Osteoblast (primary cell): ENCODE data around the gene THG1L. TPM values are rescaled to one million over a fixed set of nuclear protein-coding genes. Genes with fewer than 3 reads are reported as not detected.

Experiments used
- DNase-seq: peaks from one replicate; pipeline ENCODE4 v3.0.0; 2011; ENCODE audit warnings: low spot score, mixed read lengths; ENCODE audit not compliant: insufficient read length; ENCODE audit errors: missing footprints
- H2AFZ ChIP-seq: 2 replicates; pipeline ENCODE4 v1.6.0; 2011; ENCODE audit warnings: mild to moderate bottlenecking, low read length
- H3K27ac ChIP-seq: 2 replicates; pipeline ENCODE4 v1.5.1; 2011; ENCODE audit warnings: mild to moderate bottlenecking, low read depth, low read length, moderate library complexity
- H3K27me3 ChIP-seq: 2 replicates; pipeline ENCODE4 v1.6.0; 2012; ENCODE audit warnings: mild to moderate bottlenecking, control low read depth, inconsistent platforms, low read length, moderate library complexity; ENCODE audit not compliant: insufficient read depth
- H3K36me3 ChIP-seq: 2 replicates; pipeline ENCODE4 v1.5.1; 2011; ENCODE audit warnings: mild to moderate bottlenecking, low read length, control low read depth, moderate library complexity; ENCODE audit not compliant: insufficient read depth
- H3K4me1 ChIP-seq: 2 replicates; pipeline ENCODE4 v1.5.1; 2011; ENCODE audit warnings: mild to moderate bottlenecking, low read length, control low read depth, moderate library complexity; ENCODE audit not compliant: insufficient read depth
- H3K4me2 ChIP-seq: 2 replicates; pipeline ENCODE4 v1.6.0; 2011; ENCODE audit warnings: mild to moderate bottlenecking, low read length; ENCODE audit not compliant: insufficient read depth
- H3K4me3 ChIP-seq: fragments of 200-600 bp; sonication (generic); 3 replicates; pipeline ENCODE4 v1.5.1; 2012; ENCODE audit warnings: mild to moderate bottlenecking, low read length, inconsistent platforms; ENCODE audit not compliant: insufficient read depth
- H3K79me2 ChIP-seq: 2 replicates; pipeline ENCODE4 v1.6.0; 2012; ENCODE audit warnings: mild to moderate bottlenecking, low read length, control low read depth, inconsistent platforms; ENCODE audit not compliant: insufficient read depth
- H3K9me3 ChIP-seq: 2 replicates; pipeline ENCODE4 v1.5.1; 2011; ENCODE audit warnings: low read depth, low read length, control low read depth
- H4K20me1 ChIP-seq: 2 replicates; pipeline ENCODE4 v1.6.0; 2012; ENCODE audit warnings: mild to moderate bottlenecking, low read length, control low read depth; ENCODE audit not compliant: insufficient read depth
- small RNA-seq: library from RNA; depleted of rRNA; stranded (forward); fragments of <200 nt; gene quantifications from one replicate; pipeline ENCODE3, GENCODE V24; 2012
- total RNA-seq: library from RNA; depleted of rRNA; stranded (reverse); fragments of >200 nt; gene quantifications from 2 replicates; pipeline ENCODE4 v1.2.3, GENCODE V29; 2012
- TF ChIP-seq, protein P1 (sequence below): IDR thresholded peaks from 2 replicates; pipeline ENCODE4 v1.5.1; 2011; ENCODE audit warnings: mild to moderate bottlenecking, low read depth, low read length, moderate library complexity; ENCODE audit errors: extremely low read depth

The THG1L gene
- total RNA-seq, 1 donor: 27.9 TPM

GRCh38 chr5:157778121-157778805, 47.0 kb downstream of the THG1L start:
- Histone ChIP-seq H3K27me3 (no peaks in the 10 kb centered on the region), H3K9me3 (no peaks in the 10 kb centered on the region), H3K4me1 (no peaks in the 10 kb centered on the region), H3K27ac (no peak overlapping the region), H2AFZ (no peak overlapping the region), H3K4me3 (no peak overlapping the region), H4K20me1 (no peaks in the 10 kb centered on the region), H3K36me3 (no peaks in the 10 kb centered on the region), H3K79me2 (no peaks in the 10 kb centered on the region), H3K4me2 (no peak overlapping the region)
- peak; percentile 35 for DNase-seq
- TF ChIP-seq, protein P1, sequence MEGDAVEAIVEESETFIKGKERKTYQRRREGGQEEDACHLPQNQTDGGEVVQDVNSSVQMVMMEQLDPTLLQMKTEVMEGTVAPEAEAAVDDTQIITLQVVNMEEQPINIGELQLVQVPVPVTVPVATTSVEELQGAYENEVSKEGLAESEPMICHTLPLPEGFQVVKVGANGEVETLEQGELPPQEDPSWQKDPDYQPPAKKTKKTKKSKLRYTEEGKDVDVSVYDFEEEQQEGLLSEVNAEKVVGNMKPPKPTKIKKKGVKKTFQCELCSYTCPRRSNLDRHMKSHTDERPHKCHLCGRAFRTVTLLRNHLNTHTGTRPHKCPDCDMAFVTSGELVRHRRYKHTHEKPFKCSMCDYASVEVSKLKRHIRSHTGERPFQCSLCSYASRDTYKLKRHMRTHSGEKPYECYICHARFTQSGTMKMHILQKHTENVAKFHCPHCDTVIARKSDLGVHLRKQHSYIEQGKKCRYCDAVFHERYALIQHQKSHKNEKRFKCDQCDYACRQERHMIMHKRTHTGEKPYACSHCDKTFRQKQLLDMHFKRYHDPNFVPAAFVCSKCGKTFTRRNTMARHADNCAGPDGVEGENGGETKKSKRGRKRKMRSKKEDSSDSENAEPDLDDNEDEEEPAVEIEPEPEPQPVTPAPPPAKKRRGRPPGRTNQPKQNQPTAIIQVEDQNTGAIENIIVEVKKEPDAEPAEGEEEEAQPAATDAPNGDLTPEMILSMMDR: no peak

DNA sequence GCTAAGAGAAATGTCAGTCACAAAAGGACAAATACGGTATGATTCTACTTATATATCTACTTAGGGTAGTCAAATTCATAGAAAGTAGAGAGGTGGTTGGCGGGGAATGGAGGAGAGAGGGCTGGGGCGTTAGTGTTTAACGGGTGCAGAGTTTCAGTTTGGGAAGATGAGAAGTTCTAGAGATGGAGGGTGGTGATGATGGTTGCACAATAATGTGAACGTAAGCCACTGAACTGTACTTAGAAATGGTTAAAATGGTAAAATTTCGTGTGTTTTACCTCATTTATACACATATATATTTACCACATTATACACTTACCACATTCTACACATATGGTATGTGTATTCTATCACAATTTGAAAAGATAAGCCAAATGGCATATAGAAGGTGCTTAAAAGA, 48.0 kb downstream of the THG1L start:
- H3K9me3 ChIP-seq: no peaks in the 10 kb centered on the region
- H3K79me2 ChIP-seq: no peaks in the 10 kb centered on the region
- TF ChIP-seq, protein P1: no peak
- DNase-seq: no peak
- no peaks in the 10 kb centered on the region for H3K4me1 ChIP-seq
- no peak overlapping the region for H3K4me3 ChIP-seq
- H3K36me3 ChIP-seq: peaks cover 4% of the 10 kb centered on the region
- H2AFZ ChIP-seq: no peak overlapping the region
- H3K4me2 ChIP-seq: no peak overlapping the region
- no peaks in the 10 kb centered on the region for H3K27me3 ChIP-seq
- no peaks in the 10 kb centered on the region for H4K20me1 ChIP-seq
- H3K27ac ChIP-seq: no peak overlapping the region

- H3K4me3 ChIP-seq: no peak overlapping the region
- H3K79me2 ChIP-seq: no peaks in the 10 kb centered on the region
- peaks cover 38% of the 10 kb centered on the region for H3K36me3 ChIP-seq
- no peaks in the 10 kb centered on the region for H4K20me1 ChIP-seq
- H3K27me3 ChIP-seq: no peaks in the 10 kb centered on the region
- H3K9me3 ChIP-seq: no peaks in the 10 kb centered on the region
- DNase-seq: no peak
- no peak overlapping the region for H3K27ac ChIP-seq
- no peak overlapping the region for H3K4me2 ChIP-seq
- H3K4me1 ChIP-seq: no peaks in the 10 kb centered on the region
- TF ChIP-seq, protein P1: no peak
- no peak overlapping the region for H2AFZ ChIP-seq
These were observed 54.6 kb downstream of the THG1L start for GRCh38 chr5:157785801-157786200.

Small RNAs within 50 kb of the gene (small RNA-seq; reads per million reads assigned to genes)
- gene AC026407.1: not detected

Other genes with a start within 250 kb of the THG1L start
- 12.1 and 14.5 TPM in 2 replicates for gene ADAM19, start 155.6 kb upstream of the THG1L start, total RNA-seq
- gene SOX30, start 79.0 kb upstream of the THG1L start, total RNA-seq: under 0.01 TPM in 2 replicates
- gene C5orf52, start 59.9 kb upstream of the THG1L start, total RNA-seq: not detected in 2 replicates
- 4.4 and 4.7 TPM in 2 replicates for gene LSM11, start 12.3 kb downstream of the THG1L start, total RNA-seq
- gene CLINT1, start 127.7 kb downstream of the THG1L start, total RNA-seq: 85.4 and 85.5 TPM in 2 replicates